ENCODE measurements around the gene CROCC2.

CROCC2 gene

GRCh38 chr2:240906141-240906910, at the start of gene CROCC2:
CROCC2 (plus strand) TSS chr2:240906336; CDS start chr2:240906514, 178 bp downstream.
- in situ Hi-C loops (cut with HindIII; ENCODE audit: low sequenced_read_pairs), result no loop called here
- no peak for DNase-seq (ENCODE audit: low read depth)
- no peak within 1 kb of the TSS for H3K4me3 ChIP-seq (ENCODE audit: low read depth, low read length)
- TF ChIP-seq, protein P1, sequence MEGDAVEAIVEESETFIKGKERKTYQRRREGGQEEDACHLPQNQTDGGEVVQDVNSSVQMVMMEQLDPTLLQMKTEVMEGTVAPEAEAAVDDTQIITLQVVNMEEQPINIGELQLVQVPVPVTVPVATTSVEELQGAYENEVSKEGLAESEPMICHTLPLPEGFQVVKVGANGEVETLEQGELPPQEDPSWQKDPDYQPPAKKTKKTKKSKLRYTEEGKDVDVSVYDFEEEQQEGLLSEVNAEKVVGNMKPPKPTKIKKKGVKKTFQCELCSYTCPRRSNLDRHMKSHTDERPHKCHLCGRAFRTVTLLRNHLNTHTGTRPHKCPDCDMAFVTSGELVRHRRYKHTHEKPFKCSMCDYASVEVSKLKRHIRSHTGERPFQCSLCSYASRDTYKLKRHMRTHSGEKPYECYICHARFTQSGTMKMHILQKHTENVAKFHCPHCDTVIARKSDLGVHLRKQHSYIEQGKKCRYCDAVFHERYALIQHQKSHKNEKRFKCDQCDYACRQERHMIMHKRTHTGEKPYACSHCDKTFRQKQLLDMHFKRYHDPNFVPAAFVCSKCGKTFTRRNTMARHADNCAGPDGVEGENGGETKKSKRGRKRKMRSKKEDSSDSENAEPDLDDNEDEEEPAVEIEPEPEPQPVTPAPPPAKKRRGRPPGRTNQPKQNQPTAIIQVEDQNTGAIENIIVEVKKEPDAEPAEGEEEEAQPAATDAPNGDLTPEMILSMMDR (IDR thresholded peaks at IDR 0.05; ENCODE audit: low read depth, low read length, missing control alignments), result no peak

DNA sequence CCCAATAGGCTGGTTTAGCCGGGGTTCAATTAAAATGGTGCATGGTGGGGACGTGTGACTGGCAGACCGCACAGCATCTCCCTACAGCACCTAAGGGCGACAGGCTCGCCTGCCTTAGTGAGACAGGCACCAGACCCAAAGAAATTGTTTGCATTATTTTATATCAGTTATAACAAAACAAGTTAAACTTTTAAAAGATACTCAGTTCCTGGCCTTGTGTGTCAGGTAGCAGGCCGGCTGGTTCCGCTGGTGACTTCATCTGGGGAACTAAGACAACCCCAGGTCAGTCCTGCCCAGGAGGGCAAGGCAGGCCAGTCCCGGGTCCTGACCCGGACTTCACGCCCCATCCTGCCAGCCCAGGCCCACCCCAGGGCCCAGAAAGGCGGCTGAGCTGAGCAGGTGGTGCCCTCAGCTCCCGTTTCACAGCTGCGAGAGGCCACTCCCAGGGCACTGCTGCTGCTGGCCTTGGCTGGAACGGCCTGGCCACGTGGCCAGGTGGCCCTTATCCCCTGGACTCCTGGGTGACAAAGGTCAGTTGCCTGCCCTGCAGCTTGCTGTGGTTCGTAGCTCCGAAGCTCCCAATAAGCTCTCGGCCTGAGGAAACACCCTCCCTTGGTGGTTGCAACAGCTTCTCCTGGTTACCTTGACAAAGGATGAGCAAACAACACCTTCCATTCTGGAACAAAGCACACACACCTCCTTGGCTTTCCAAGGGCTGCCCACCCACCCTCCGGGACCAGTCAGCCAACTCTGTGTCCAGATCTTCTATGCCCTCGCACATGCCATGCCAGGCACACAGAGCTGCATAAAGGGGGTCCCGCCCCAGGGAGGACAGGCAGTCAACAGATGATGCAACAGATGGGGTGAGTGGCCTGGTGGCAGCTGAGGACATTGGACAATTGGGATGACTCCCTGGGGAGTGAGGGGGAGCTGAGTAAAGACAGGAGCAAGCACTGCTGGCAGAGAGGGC, 48.8 kb upstream of the CROCC2 start:
- DNase-seq (ENCODE audit: low read depth), result no peak
- TF ChIP-seq, protein P1 (IDR thresholded peaks at IDR 0.05; ENCODE audit: low read depth, low read length, missing control alignments), result no peak
- no peak overlapping the region for H3K4me3 ChIP-seq (ENCODE audit: low read depth, low read length)
- in situ Hi-C loops (cut with HindIII; ENCODE audit: low sequenced_read_pairs), result no loop called here

GRCh38 chr2:240858321-240858720, 47.8 kb upstream of the CROCC2 start:
- DNase-seq (ENCODE audit: low read depth), result no peak
- in situ Hi-C loops (cut with HindIII; ENCODE audit: low sequenced_read_pairs), result no loop called here
- TF ChIP-seq, protein P1 (IDR thresholded peaks at IDR 0.05; ENCODE audit: low read depth, low read length, missing control alignments), result no peak
- H3K4me3 ChIP-seq (ENCODE audit: low read depth, low read length), result no peak overlapping the region

DNA sequence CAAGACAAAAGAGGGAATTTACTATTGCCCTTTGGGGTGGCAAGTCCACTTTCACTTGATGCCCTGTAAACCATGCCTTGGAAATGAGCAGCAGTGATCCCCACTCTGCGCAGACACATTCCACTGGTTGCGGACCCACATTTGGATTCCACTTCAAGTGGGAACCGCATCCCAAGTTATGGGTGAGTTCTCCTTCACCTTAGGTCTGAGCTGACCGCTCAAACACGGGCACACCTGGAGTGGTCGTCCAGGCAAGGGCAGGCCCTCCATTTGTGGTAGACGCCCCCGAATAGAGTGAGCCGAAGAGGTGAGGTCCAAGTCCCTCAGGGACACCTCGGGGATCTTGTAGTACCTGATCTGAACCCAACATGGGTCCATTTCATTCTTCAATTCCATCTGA, 47.3 kb upstream of the CROCC2 start:
- H3K4me3 ChIP-seq (ENCODE audit: low read depth, low read length), result no peak overlapping the region
- in situ Hi-C loops (cut with HindIII; ENCODE audit: low sequenced_read_pairs), result no loop called here
- no peak for DNase-seq (ENCODE audit: low read depth)
- TF ChIP-seq, protein P1 (IDR thresholded peaks at IDR 0.05; ENCODE audit: low read depth, low read length, missing control alignments), result no peak

DNA sequence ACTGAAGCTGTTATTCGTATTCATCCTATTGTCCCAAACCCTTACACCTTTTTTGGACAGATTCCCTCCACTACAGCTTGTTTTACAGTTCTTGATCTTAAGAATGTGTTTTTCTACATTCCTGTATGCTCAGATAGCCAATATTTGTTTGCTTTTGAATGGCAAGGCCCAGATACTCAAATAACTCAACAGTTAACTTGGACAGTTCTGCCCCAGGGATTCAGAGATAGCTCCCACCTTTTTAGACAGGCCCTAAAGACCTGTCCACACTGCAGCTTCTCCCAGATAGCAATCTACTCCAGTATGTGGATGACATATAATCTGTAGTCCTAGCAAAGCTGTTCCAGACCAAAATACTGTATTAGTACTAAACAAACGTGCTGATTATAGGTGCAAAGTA, 44.6 kb upstream of the CROCC2 start:
- DNase-seq (ENCODE audit: low read depth), result no peak
- in situ Hi-C loops (cut with HindIII; ENCODE audit: low sequenced_read_pairs), result no loop called here
- no peak overlapping the region for H3K4me3 ChIP-seq (ENCODE audit: low read depth, low read length)
- TF ChIP-seq, protein P1 (IDR thresholded peaks at IDR 0.05; ENCODE audit: low read depth, low read length, missing control alignments), result no peak

- TF ChIP-seq, protein P1 (IDR thresholded peaks at IDR 0.05; ENCODE audit: low read depth, low read length, missing control alignments), result no peak
- in situ Hi-C loops (cut with HindIII; ENCODE audit: low sequenced_read_pairs), result no loop called here
- DNase-seq (ENCODE audit: low read depth), result no peak
- no peak overlapping the region for H3K4me3 ChIP-seq (ENCODE audit: low read depth, low read length)
Observed at GRCh38 chr2:240864475-240864874, 41.7 kb upstream of the CROCC2 start.

Data from astrocyte of the cerebellum (primary cell).